A172 (cell line): ENCODE measurements around the gene TBC1D9B. TPM values are rescaled to one million over a fixed set of nuclear protein-coding genes. Genes with fewer than 3 reads are reported as not detected.

ENCODE experiments used
- DNase-seq: peaks from one replicate; pipeline ENCODE4 v3.0.0-alpha.2; 2015; ENCODE audit warnings: low spot score
- total RNA-seq: library from RNA; depleted of rRNA; stranded (reverse); fragments of >200 nt; shearing (Covaris generic); gene quantifications from 2 replicates; pipeline ENCODE4 v1.2.3, GENCODE V29; 2014

TBC1D9B gene
- total RNA-seq, 1 experiment from 2014 or later = 87.9 TPM

DNA sequence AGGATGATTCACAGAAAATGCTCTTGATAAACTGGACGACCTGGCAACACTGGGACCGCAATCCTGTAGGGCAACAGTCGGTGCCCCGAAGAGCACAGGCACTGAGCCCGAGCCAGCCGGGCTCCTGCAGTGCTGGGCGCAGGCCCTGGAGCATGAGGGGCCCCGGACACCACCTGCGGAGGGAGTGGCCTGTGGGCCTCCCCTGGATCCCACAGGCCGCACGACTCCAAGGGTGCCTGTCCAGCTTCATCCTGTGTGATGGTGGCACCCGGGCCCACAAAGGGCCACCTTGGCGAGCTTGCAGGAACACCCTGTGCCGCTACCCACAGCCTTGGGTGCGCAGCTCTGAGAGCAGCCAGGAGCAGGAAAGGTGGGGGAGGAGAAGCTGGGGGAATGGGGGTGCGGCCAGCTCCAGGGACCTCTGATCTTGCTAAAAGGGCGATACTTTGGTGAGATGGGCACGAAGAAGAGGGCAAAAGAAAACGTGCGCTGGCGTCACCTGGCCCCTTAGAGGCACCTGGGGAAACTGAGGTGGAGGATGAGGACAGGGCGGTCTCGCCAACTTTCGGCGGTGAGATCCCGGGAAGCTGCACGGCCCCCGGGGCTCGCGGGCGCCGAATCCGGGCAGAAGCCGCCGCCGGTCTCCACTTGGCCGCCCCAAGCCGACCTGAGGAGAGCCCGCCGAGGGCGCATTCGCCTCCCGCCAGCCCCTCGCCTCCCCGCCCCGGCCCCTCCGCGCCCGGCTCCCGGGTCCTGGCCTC is 722 bp downstream of the TBC1D9B start:
- peak; percentile 42 for DNase-seq

DNA sequence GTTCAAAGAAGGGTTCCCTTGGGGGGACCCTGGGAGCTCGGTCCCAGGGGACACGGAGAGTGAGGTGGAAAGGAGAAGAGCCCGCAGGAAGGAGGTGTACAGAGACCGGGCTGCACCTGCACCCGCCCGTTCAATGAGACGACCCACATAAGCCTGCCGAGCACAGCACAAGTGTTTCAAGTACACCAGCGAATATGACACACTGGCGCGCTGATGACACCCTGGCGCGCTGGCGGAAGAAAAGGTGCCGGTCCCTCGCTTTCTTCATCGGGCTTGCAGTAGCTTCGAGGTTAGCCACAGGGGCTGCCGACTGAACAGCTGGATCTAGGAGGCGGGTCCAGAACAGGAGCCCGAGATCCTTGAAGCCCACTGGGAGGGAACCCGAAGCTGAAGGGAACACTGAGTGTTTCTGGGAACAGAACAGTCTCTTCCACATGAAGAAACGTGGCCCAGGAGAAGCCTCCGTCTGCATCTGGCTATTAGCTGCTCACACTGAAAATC is 1.4 kb downstream of the TBC1D9B start:
- no peak for DNase-seq

DNA sequence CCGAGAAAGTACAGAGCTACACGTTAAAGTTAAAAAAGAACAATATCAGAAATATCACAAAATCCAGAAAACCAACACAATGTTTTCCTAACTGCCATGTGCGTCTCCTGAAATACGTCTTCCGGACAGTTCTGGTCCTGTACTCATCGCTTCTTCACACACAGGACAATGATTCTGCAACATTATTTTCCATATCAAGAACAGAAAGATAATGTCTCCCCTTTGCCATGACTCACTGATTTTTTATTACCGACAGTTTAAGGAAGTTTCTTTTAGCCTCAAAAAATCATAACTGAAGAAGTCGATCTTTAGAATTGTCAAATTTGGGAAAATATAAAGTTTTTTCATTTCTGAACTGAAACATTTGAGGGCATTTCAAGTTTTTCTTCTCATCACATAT is 2.5 kb downstream of the TBC1D9B start:
- DNase-seq = no peak

DNA sequence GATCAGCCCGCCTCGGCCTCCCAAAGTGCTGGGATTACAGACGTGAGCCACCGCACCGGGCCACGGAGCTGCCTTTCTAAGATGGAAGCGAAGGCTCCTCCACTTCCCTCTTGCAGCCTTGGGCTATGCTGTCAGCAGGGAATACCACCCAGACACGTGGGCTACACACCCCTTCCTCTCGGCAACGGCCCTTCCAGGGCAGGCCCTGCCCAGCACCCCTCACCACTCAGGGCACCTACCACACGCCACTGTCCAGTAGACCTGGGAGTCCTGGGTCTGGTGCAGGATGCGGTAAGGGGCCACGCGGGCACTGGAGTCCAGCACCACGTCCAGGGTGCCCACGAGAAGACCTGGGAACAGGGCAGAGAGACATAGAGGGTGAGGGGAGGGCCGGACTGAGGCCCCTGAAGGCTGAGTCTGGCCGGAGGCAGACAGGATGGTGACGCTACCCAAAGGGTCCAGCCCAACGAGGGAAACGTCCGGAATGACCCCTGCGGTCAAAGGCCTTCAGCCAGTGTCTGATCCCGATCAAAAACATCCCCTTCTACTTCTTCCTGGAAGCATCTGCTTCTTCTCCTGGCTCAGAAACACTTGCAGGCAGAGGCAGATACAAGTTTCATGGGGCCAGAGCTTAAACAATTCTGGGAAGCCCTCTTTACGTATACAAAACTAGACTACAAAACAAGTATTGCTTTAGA is 3.1 kb downstream of the TBC1D9B start:
- no peak for DNase-seq

DNA sequence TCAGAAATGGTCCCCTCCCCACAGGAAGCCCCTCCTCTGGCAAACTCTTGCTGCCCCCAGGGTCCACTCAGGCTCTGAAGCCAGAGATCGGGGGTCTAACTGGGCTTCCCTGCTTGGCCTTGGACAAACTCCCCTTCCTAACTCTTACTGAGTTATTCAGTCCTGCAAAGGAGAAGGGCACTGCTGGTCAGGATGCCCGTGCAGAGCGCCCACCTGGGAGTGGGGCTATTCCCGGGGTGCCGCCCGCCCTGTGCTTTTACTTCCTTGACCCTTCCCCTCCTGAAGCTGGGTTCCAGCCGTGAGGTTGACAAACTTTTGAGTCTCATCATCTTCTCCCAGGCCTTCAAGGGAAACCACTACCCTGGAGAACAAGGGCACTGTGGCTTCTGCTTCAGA is 4.9 kb downstream of the TBC1D9B start:
- no peak for DNase-seq

DNA sequence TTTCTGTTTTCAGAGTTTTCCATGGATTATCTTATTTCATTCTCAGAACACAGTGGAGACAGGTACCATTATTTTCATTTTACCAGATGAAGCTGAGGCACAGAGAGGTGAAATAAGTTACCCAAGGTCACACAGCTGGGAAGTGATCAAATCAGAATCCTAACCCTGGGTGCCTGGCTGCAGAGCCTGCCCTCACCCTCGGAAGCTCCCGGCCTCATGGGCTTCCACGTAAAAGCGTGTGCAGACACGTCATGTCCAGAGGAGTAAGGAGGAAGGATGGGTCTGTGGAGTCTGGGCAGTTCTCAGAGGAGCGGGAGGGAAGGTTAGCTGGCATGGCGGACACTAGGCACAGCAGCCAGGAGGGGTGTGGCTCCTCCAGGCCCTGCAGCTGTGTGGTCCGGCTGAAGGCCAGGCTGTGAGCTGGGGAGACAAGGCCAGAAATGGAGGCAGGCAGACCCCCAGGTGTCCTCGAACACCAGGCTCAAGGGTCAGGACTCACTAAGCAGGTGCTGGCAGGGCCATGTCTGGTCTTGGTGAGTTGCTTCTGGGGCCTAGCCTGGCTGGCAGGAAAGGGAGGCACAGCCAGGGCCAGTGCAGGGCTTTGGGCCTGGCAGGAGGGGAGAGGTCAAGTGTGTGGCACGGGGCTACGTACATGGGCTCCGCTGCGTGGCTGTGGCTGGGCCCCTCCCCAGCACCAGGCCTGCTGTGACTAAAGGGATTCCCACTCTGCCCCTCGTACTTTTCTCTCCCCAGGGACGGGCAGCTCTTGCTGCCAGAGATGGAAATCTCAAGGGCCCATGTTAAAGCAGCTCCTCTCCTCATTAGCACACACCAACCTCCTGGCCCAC is 5.6 kb downstream of the TBC1D9B start:
- no peak for DNase-seq

DNA sequence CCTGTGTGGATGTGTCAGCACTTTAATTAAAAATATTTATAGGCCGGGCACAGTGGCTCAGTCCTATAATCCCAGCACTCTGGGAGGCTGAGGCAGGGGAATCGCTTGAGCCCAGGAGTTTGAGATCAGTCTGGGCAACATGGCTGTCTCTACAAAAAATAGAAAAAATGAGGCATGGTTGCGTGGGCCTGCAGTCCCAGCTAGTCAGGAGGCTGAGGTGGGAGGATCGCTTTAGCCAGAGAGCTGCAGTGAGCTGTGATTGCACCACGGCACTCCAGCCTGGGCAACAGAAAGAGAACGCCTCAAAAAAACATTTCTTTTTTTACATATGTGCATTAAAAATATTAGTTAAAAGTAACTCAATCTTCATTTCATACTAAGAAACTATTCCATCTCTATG is 6.2 kb downstream of the TBC1D9B start:
- no peak for DNase-seq

DNA sequence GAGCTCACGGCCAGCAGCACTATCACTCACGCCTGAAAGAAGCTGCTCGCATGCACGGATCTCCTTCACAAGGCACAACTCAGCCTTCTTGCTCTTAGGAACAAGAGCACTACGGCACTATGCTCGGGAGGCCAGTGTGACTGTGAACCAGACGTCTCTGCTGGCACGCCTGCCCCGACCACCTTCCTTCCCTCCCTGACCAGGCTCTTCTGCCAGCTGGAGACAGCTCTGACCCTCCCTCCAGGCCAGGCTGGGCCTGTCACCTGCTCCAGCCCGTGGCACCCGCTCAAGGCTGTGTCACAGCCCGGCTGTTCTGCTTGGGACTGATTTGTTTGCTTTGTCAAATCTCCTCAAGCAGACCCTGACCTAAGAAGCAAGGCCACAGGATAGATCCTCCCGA is 7.0 kb downstream of the TBC1D9B start:
- DNase-seq = no peak

DNA sequence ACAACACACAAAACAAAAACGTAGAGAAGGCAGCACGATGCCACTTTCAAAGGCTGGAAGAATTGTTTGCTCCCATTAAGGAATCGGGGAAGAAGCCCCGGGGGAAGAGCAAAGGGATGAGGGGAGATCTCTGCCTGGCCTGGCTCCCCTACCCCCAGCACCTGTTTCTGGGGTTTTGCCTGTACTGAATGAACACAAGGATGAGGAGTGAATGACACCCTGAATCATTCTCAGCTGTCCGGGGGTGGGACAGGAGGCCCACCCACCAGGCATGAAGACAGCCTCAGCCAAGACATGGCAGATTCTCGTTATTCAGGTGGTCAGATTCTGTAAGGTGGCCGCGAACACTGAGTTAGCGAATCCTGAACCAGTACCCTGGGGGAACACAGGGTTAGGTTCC is 7.5 kb downstream of the TBC1D9B start:
- DNase-seq = no peak

DNA sequence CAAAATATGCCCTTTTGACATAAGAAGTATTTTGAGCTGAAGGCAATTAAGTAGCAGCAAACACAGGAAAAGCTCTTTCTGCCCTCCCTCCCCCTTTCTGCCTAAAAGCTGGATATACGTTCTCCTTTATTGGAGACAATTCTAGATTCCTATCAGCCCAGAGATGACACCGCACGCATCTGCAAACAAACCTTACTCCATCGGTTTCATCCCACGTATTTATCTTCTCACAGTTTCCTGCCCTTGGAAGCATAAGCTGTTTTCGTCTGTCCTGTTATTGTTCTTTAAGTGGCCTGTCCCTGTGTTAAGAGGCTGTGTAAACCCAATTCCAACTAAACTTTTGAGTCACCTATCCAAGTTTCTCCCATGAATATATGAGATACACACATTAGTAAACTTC is 11.8 kb downstream of the TBC1D9B start:
- no peak for DNase-seq

DNA sequence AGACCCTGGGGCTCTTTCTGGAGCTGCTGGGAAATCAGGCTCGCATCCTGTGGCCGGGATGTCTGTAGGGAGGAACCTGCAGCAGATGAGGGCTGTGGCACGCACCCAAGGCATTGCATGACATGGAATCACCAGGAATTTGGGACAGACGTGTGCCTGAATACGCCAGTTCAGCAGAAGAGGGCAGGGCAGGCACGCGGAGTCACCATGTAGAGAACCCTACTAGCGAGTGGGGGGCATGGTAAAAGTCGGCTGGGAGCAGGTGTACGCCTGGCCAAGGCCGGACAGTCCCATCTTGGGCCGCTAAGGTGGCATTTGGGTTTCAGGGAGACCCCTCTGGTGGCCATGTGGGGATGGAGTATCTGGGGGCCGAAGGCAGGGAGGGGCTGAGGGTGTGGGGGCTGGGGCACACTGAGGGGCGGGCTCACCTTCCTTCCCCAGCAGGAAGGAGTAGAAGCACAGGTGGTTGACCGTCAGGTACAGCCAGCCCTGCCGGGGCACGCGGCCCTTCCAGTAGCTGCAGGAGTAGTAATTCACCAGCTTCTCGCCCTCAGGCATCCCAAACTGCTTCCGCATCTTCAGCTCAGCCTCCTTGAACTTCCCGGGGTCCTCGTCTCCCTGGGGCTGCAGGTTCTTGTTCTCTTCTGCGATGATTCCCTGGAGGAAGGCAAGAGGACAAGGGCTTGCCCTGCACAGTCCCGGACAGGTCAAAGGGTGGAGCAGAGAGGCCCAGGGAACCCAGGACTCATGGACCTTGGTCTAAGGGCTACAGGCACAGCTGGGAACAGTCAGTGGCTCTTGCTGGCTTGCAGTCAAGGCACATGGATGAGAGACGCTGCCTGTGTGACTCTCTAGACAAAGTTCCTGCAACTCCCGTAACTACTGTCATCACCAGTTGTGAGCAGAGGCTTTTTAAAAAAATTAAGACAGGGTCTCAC is 13.5 kb downstream of the TBC1D9B start:
- DNase-seq = no peak

DNA sequence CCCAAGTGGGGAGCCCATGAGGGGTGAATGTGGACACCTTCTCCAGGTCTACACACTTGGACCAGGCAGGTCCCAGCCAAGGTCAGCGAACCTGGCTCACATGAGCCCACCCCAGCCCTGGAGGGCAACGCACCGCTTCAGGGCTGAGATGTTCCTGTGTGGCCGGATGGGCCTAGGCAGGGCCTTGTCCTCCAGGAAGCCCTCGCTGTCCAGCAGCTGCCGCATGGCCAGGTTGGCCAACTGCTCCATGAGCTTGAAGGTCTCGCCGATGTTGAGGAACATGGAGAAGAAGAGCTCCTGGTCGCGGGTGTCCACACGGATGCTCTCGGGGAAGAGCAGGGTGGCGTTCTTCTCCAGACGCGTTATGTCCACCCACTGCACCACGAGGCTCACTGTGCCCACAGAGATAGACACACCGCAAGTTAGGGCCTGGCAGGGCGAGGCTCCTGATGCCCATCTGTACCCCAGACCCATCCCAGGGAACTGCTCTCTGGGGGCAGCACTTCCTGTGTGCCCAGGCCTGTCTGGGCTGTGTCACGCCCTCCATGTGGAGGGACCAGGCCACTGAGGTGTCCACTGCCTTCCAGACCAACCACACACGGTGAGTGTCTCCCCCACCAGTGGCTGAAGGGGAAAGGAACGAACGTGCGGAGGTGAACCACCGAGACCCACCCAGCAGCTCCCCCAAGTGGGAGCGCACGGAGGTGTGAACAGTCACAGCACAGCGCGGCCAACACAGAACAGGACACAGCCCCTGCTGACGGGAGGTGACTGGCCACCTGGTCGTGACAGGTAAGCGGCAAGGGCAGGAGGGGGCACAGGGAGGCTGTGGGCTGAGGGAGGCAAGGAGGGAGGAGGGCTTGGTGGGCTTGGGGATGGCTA is 14.4 kb downstream of the TBC1D9B start:
- no peak for DNase-seq

DNA sequence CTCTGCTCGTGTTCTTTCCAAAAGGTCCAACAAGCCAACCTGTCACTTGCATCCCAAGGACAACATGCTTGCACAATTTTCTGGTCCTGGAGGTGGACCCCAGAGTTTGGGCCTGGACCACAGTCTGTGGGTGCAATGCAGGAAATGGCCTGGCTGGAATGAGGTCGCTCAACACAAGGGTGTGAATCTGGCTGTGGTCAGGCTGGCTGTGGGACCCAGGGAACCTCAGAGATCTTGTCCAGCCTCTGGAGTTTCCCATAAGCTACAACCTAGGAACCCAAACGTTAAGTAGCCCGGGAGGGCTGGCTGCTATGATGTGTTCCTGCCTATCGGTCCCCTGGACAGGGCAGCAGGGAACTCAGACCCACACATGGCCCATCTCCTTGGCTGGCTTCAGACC is 15.4 kb downstream of the TBC1D9B start:
- DNase-seq = no peak

DNA sequence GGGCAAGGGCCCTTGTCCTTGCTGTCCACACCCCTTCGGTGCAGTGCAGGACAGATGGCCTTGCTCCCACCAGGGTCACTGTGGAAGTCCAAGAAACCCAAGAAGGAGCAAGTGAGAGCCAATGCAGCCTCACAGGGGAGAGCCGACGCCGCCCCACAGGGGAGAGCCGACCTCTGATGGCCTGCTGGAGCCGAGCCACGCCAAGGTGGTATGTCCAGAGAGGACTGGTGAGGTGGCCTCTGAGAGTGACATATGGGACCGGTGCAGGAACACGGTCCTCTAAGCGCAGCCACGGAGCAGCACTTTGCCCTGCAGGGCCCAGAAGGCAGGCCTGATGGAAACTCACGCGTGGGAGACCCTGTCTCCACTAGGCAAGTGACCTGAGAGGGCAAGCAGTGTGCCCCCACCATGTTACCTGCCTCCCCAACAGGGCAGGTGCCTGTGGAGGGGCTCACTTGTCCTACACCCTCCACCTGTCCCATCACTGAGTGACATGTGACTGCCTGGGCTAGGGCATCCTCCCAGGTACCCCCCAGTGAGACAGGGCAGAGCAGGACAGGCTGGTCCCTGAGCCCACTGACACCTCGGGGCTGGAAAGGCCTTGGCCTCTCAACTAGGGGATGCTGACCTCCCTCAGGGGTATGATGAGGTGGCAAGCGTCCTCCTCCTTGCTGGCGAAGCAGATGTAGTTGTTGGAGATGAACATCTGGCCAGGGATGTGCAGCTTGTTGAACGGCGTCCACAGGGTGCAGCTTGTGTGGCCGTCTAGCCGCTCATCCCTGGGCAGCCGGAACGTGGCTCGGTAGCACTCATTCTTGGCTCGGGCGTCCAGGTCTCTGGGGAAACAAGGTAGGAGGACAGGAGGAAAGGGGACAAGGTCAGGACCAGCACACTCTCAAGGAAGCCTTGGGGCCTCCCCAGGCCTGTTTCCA is 16.7 kb downstream of the TBC1D9B start:
- DNase-seq = no peak

DNA sequence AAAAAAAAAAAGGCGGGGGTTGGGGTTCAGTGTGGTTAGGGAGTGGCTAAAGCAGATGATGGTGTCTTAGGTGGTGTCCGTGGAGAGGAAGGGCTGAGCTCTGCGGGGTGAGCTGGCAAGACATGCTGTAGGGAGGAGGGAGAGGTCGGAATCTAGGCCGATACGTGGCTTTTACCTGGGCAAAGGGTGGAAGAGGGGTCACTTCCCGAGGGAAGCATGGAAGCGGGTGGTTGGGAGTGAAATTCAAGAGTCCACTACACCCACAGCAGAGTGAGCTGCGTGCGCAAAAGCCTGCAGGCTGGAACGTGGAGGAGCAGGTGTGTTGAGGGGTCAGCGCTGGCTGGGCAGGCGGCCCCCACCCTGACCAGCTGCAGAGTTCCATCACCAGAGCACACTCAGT is 17.8 kb downstream of the TBC1D9B start:
- no peak for DNase-seq

DNA sequence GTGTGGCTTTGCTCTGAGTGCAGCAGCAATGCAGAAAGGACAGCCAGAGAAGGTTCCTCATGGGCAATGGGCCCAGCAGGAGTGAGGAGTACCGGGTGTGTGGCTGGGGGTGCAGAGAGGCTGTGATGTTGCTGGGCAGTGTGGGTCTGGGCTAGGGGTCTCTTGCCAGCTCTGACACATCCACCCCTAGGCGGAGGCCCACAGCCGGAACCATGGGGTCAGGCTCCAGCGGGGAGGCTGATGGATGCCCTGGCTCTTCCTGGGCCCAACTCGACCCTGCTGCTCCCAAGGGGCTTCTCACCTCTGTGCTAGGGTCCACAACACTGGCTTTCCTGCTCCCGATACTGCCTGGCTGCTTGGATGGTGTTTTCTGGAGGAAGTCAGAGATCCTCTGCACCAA is 19.9 kb downstream of the TBC1D9B start:
- no peak for DNase-seq

DNA sequence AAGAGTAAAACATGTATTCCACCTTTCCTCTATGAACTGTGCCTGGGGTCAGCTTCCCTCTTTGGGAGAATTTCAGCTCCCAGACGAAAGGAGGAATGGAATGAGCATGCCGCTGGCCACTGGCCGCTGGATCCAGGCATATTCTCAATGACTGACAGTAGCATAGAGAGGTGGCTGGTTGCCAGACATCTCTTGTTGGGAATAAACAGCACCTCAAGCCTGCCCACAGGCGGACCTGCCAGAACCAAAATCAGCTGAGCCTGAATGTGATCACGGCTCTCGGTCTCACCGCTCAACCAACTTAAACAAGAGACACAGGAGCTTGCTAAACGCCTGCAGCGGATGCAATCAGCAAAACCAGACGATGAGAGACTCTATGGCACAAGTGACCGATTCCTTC is 20.6 kb downstream of the TBC1D9B start:
- DNase-seq = no peak

DNA sequence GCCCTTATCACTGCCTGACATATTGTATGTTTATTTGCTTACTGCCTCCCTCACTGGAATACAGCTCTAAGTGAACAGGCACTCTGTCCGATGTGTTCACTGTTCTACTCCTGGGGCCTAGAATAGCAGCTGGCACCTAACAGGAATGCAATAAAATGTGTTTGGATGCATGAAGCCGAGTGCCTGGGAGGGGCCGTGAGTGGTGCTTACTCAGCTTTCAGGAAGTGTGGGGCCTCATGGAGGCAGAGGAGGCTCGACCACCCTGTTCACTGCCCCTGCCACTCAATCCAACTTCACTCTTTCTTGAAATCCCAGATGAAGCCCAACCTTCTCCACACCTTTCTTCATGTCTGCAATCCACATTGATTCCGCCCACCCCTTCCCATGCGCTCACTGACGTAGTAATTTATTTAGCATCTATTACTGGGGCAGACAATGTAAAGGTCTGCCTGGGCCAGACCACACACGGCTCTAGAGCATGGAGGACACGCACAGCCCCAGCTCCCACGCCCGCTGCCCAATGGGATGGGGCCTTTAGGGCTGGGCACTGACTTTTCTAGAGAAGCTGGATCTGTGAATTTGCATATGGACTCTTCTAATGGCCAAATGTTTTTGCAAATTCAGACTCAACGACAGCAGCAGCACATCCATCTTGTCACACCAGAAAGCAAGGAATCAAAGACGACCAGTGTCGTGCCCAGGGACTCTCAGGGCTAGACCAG is 21.3 kb downstream of the TBC1D9B start:
- no peak for DNase-seq
